GM18502 (cell line): Measurements from ENCODE around the gene MTIF3.
"Not testable (repeated sequence)": the region's sequence is repeated elsewhere in the genome, so short reads cannot be mapped to it uniquely, and the experiment has no call there.

Experiments used
- ATAC-seq: cut with Tn5 transposase; IDR thresholded peaks from one replicate; pipeline ENCODE4 v1.9.1; 2021; ENCODE audit warnings: mild to moderate bottlenecking; ENCODE audit not compliant: unreplicated experiment, poor library complexity

MTIF3 gene

GRCh38 chr13:27421101-27421871 is 29.1 kb downstream of the MTIF3 start:
- no peak for ATAC-seq

GRCh38 chr13:27419328-27419727 is 31.0 kb downstream of the MTIF3 start:
- ATAC-seq: no peak

- ATAC-seq: no peak
These were observed 35.2 kb downstream of the MTIF3 start for GRCh38 chr13:27415116-27415515.

GRCh38 chr13:27411341-27411740 is 39.0 kb downstream of the MTIF3 start:
- no peak for ATAC-seq

GRCh38 chr13:27409013-27409412 is 41.4 kb downstream of the MTIF3 start:
- ATAC-seq: no peak

GRCh38 chr13:27408074-27408473 is 42.3 kb downstream of the MTIF3 start:
- no peak for ATAC-seq

- ATAC-seq: no peak
These were observed 44.0 kb downstream of the MTIF3 start for GRCh38 chr13:27406178-27406939.

- no peak for ATAC-seq
These were observed 44.7 kb downstream of the MTIF3 start for GRCh38 chr13:27405546-27406134.

- no peak for ATAC-seq
These were observed 45.7 kb downstream of the MTIF3 start for GRCh38 chr13:27404680-27405079.

GRCh38 chr13:27403727-27404385 is 46.5 kb downstream of the MTIF3 start:
- no peak for ATAC-seq

- ATAC-seq: no peak
These were observed 47.1 kb downstream of the MTIF3 start for GRCh38 chr13:27403203-27403678.

GRCh38 chr13:27401210-27401609 is 49.2 kb downstream of the MTIF3 start:
- no peak for ATAC-seq

GRCh38 chr13:27400405-27400804 is 50.0 kb downstream of the MTIF3 start:
- not testable (repeated sequence) for ATAC-seq

- ATAC-seq: no peak
These were observed 52.0 kb downstream of the MTIF3 start for GRCh38 chr13:27398360-27398759.

GRCh38 chr13:27396252-27396846 is 54.0 kb downstream of the MTIF3 start:
- ATAC-seq: no peak

- ATAC-seq: no peak
These were observed 55.3 kb downstream of the MTIF3 start for GRCh38 chr13:27395007-27395510.

GRCh38 chr13:27393101-27393500 is 57.3 kb downstream of the MTIF3 start:
- ATAC-seq: no peak

- ATAC-seq: no peak
These were observed 58.9 kb downstream of the MTIF3 start for GRCh38 chr13:27391471-27391870.

GRCh38 chr13:27389891-27390290 is 60.5 kb downstream of the MTIF3 start:
- ATAC-seq: no peak

GRCh38 chr13:27388241-27388640 is 62.1 kb downstream of the MTIF3 start:
- no peak for ATAC-seq
